Body of pancreas (tissue), 4 donors: Measurements from ENCODE around the gene UQCRHL. TPM values are rescaled to one million over a fixed set of nuclear protein-coding genes. Genes with fewer than 3 reads are reported as not detected.
"Not testable (repeated sequence)": the region's sequence is repeated elsewhere in the genome, so short reads cannot be mapped to it uniquely, and the experiment has no call there.

Experiments used
- ATAC-seq: fragments of 150-250 bp; one replicate; pipeline ENCODE4 v1.9.1; 2016
- DNase-seq, 4 donors: peaks; one replicate each; pipeline ENCODE4 v3.0.0-alpha.2; 2019
- H3K27ac ChIP-seq, 4 donors: fragments of 200-600 bp; sonication (generic); 1 replicate in 3 of 4; 2 replicates in 1 of 4; pipeline versions ENCODE4 v1.5.1 to v1.6.1; 2016 to 2019; ENCODE audit warnings: mild to moderate bottlenecking in 1 of 4, mixed read lengths in 1 of 4, moderate library complexity in 1 of 4
- H3K27me3 ChIP-seq, 2 donors: fragments of 200-600 bp; sonication (generic); one replicate each; pipeline ENCODE4 v1.6.0; 2016; ENCODE audit warnings: mild to moderate bottlenecking in 1 of 2
- H3K36me3 ChIP-seq, 2 donors: fragments of 200-600 bp; sonication (generic); replicated peaks in 1 of 2; 2 replicates each; pipeline ENCODE4 v1.5.1; 2016; ENCODE audit warnings: low read depth in 2 of 2; ENCODE audit not compliant: insufficient read depth in 1 of 2
- H3K4me1 ChIP-seq: fragments of 200-600 bp; sonication (generic); one replicate; pipeline ENCODE4 v1.6.0; 2016
- H3K4me3 ChIP-seq, 2 donors: fragments of 200-600 bp; sonication (generic); 1 replicate in 1 of 2; 2 replicates in 1 of 2; pipeline ENCODE4 v1.5.1; 2016 to 2019
- H3K9me3 ChIP-seq, 3 donors: fragments of 200-600 bp; sonication (generic); 1 replicate in 2 of 3; 2 replicates in 1 of 3; pipeline ENCODE4 v1.5.1; 2016
- CTCF ChIP-seq, 7 experiments: fragments of 450-650 bp in 4 of 7; fragments of 200-600 bp in 3 of 7; sonication (generic) in 3 of 7; IDR thresholded peaks; one replicate each; pipeline ENCODE4 v1.5.1; 2016 to 2019; ENCODE audit warnings: antibody characterized with exemption in 7 of 7
- POLR2A ChIP-seq, 3 donors: fragments of 450-650 bp; IDR thresholded peaks; one replicate each; pipeline ENCODE4 v1.6.1; 2016; ENCODE audit warnings: antibody characterized with exemption in 3 of 3, mild to moderate bottlenecking in 2 of 3
- WGBS, 2 donors: methylation state at CpG; one replicate each; pipeline ENCODE4 v1.1.5; 2017; 5-methylcytosine and 5-hydroxymethylcytosine counted together
- intact Hi-C: fragments of 100-400 bp; cut with DNase I; formaldehyde crosslinking; loops from one replicate; pipeline ENCODE4 v1.15.1; 2023
- total RNA-seq, 2 donors: library from RNA; depleted of rRNA; stranded (reverse); fragments of >200 nt; gene quantifications; one replicate each; pipeline ENCODE4 v1.1.0, GENCODE V29; 2016

Gene UQCRHL
- 1 to 10 TPM in 1 of 2 donors, under 1 TPM in 1; 0.66 to 1.0 TPM for total RNA-seq

DNA sequence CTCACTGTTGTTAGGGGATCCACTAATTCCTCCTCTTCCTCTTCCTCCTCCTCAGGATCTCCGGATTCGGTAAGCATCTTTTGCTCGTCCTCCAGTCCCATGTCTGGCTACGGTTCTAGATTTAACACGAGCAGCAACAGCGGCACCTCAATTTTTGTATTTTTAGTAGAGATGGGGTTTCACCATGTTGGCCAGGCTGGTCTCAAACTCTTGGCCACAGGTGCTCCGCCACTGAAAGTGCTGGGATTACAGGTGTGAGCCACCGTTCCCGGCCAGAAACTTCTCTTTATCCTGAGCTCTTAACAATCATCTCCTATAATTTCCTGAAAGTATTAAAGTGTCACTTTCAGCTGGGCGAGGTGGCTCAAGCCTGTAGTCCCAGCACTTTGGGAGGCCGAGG lies at the start of gene UQCRHL:
UQCRHL (minus strand) TSS at position 101 of the 400 bp plus-strand sequence; CDS start at position 101, 0 bp downstream.
- ATAC-seq, H3K36me3 ChIP-seq, H3K27me3 ChIP-seq, DNase-seq, intact Hi-C loops, H3K4me1 ChIP-seq, H3K4me3 ChIP-seq, H3K9me3 ChIP-seq, H3K27ac ChIP-seq: not testable (repeated sequence)
- 85 to 89% methylated on average over 11 of the region's 11 CpGs for WGBS, 2 donors

GRCh38 chr1:15856888-15857287 lies 49.4 kb upstream of the UQCRHL start:
- TF ChIP-seq CTCF (IDR thresholded peaks at IDR 0.05) = no peak
- TF ChIP-seq POLR2A (IDR thresholded peaks at IDR 0.05) = no peak
- peaks cover 24% of the 10 kb centered on the region for H3K4me1 ChIP-seq
- 93 to 97% methylated on average over 5 of the region's 5 CpGs for WGBS, 2 donors
- no peak for DNase-seq
- no peak for ATAC-seq
- H3K9me3 ChIP-seq = no peaks in the 10 kb centered on the region
- H3K36me3 ChIP-seq = no peaks in the 10 kb centered on the region
- no peak overlapping the region for H3K4me3 ChIP-seq
- no peak overlapping the region for H3K27ac ChIP-seq
- intact Hi-C loops = no loop called here
- H3K27me3 ChIP-seq = no peaks in the 10 kb centered on the region

DNA sequence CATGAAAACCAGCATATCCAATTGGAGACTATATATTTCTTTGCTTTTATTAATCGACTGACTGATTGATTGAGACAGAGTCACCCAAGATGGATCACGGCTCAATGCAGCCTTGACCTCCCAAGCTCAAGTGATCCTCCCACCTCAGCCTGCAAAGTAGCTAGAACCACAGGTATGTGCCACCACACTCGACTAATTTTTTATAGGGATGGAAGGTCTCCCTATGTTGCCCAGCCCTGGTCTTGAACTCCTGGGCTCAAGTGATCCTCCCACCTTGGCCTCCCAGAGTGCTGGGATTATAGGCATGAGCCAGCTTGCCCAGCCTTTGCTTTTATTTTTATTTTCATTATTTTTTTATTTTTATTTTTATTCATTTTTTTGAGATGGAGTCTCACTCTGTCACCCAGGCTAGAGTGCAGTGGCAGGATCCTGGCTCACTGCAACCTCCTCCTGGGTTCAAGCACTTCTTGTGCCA lies 45.4 kb upstream of the UQCRHL start:
- TF ChIP-seq CTCF (IDR thresholded peaks at IDR 0.05) = no peak
- TF ChIP-seq POLR2A (IDR thresholded peaks at IDR 0.05) = no peak
- WGBS, 2 donors = 53 to 65% methylated on average over 3 of the region's 3 CpGs
- Histone ChIP-seq H3K4me3 (no peak overlapping the region), H3K9me3 (no peaks in the 10 kb centered on the region), H3K36me3 (no peaks in the 10 kb centered on the region), H3K27me3 (no peaks in the 10 kb centered on the region), H3K4me1 (peaks cover 38% of the 10 kb centered on the region), H3K27ac (peak overlapping the region in 1 of 4 donors; percentile 99)
- DNase-seq (no peak), ATAC-seq (no peak)
- intact Hi-C loops = no loop called here

- DNase-seq (no peak), ATAC-seq (no peak)
- 38 to 53% methylated on average over 6 of the region's 6 CpGs for WGBS, 2 donors
- Histone ChIP-seq H3K9me3 (no peaks in the 10 kb centered on the region), H3K36me3 (no peaks in the 10 kb centered on the region), H3K27ac (peak overlapping the region in 2 of 4 donors; percentile 95 to 99), H3K27me3 (no peaks in the 10 kb centered on the region), H3K4me1 (peaks cover 38% of the 10 kb centered on the region), H3K4me3 (no peak overlapping the region)
- TF ChIP-seq POLR2A (IDR thresholded peaks at IDR 0.05) (no peak), CTCF (IDR thresholded peaks at IDR 0.05) (no peak)
- intact Hi-C loops = no loop called here
These were observed 44.8 kb upstream of the UQCRHL start for GRCh38 chr1:15852036-15852827.

GRCh38 chr1:15851210-15852035 lies 44.0 kb upstream of the UQCRHL start:
- Histone ChIP-seq H3K27ac (peak overlapping the region in 2 of 4 donors; percentile 95 to 99), H3K9me3 (no peaks in the 10 kb centered on the region), H3K27me3 (no peaks in the 10 kb centered on the region), H3K36me3 (no peaks in the 10 kb centered on the region), H3K4me3 (no peak overlapping the region), H3K4me1 (peaks cover 40% of the 10 kb centered on the region)
- intact Hi-C loops = no loop called here
- ATAC-seq = no peak
- DNase-seq = no peak
- 62 to 73% methylated on average over 16 of the region's 16 CpGs for WGBS, 2 donors
- TF ChIP-seq CTCF (IDR thresholded peaks at IDR 0.05) = no peak
- no peak for TF ChIP-seq POLR2A (IDR thresholded peaks at IDR 0.05)
